GM20000 (cell line): ENCODE data around the gene WBP11.

ENCODE experiments used
- DNase-seq: peaks from one replicate; pipeline ENCODE4 v3.0.0; 2012; ENCODE audit warnings: low spot score
- TF ChIP-seq, protein P1 (sequence below): IDR thresholded peaks from 2 replicates; pipeline ENCODE4 v1.5.1; 2012; ENCODE audit warnings: mild to moderate bottlenecking, control low read depth; ENCODE audit errors: extremely low read depth, missing control alignments

The WBP11 gene

DNA sequence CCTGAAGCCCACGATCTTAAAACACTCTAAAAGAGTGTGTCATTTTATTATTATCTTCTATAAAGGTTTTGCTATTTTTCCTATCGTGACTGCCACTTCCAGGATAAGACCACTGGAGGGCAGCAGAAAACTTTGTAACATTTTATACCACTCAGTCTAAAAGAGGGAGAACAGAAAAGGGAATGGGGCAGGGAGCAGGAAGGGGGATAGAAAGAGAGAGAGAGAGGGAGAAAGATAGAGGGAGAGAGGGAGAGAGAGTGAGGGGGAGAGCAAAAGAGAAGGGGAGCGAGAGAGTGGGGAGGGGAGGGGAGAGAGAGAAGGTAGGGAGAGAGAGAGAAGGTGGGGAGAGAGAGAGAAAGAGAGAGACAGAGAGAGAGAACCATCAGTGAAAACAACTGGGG, 42.1 kb upstream of the WBP11 start:
- DNase-seq: peak; percentile 50
- TF ChIP-seq, protein P1, sequence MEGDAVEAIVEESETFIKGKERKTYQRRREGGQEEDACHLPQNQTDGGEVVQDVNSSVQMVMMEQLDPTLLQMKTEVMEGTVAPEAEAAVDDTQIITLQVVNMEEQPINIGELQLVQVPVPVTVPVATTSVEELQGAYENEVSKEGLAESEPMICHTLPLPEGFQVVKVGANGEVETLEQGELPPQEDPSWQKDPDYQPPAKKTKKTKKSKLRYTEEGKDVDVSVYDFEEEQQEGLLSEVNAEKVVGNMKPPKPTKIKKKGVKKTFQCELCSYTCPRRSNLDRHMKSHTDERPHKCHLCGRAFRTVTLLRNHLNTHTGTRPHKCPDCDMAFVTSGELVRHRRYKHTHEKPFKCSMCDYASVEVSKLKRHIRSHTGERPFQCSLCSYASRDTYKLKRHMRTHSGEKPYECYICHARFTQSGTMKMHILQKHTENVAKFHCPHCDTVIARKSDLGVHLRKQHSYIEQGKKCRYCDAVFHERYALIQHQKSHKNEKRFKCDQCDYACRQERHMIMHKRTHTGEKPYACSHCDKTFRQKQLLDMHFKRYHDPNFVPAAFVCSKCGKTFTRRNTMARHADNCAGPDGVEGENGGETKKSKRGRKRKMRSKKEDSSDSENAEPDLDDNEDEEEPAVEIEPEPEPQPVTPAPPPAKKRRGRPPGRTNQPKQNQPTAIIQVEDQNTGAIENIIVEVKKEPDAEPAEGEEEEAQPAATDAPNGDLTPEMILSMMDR: peak; percentile 49

DNA sequence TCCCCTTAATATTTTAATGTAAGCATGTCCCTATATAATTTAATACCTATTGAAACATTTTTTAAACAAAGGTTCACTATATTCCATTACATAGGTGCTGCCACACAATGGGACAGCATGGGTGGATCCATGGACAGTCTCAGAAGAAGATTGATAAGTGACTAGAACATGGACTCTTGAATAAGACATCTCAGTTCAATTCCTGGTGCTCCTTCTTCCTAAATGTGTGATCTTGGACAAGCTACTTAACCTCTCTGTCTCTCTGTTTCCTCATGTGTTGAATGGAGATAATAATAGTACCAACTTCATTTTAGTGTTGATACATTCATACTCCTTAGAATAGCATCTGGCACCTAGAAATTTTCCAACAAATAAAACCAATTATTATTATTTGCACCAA, 41.1 kb upstream of the WBP11 start:
- TF ChIP-seq, protein P1: no peak
- DNase-seq: no peak

DNA sequence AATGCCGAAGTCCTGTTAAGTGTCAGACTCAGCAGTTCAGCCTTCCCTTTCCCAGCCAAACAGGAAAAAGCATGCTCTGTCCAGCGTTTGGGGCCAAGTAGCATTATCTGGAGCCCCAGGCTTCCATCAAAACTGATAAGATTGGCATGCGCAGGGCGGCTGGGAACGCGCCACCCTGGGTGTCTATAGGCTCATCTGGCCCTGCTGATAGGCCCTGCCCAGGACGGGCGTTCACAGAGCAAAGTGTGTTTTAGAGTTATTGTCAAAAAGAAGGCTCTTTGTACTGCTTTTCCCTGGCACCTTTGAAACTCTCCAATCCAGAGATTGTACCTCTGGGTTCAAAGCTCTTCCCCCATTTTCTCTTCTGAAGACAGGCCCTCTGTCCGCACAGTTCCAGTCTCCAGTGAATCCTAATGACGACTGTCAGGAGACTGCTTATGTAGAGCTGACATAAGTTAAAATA, 40.2 kb upstream of the WBP11 start, which contains the start of gene ART4:
Gene ART4, minus strand, starts transcription at position 102 of the 463 bp plus-strand sequence. CDS start 413 bp downstream, outside the sequence.
- TF ChIP-seq, protein P1: no peak
- no peak for DNase-seq

DNA sequence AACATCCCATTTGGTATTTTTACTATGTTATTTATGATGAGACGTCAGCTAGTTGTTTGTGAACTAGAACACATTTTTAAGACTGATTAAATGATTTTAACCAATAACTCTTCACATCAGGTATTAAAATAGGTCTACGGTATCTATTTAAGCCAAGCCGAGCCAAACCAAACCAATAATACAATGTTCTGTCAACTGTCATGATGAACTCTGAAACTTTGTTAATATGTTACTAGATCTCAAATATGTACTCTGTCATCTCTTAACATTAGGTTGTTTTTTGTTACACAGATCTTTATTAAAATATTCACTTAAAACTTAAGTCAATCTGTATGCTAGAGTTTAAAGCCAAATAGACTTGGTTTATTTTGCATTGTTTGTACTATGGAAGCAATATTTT, 39.0 kb upstream of the WBP11 start:
- no peak for DNase-seq
- TF ChIP-seq, protein P1: no peak

DNA sequence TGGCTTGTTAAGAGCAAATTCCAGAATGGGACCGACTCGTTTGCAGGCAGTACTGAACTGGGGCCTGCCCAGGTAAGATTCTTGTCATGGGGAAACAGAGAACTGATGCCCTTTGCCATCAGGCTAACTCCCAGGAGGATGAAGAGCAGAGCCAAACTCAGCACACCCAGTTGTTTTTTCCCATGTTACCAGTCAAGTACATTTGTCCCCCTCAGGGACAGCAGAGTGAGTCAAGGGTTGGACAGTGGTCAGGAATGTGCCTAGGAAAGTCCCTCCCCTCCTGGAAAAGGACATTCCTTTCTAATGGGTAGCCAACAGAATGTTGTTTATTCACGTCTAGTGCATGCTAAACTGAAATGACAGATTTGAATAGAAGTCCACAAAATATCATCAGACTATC, 38.5 kb upstream of the WBP11 start:
- no peak for DNase-seq
- TF ChIP-seq, protein P1: no peak

DNA sequence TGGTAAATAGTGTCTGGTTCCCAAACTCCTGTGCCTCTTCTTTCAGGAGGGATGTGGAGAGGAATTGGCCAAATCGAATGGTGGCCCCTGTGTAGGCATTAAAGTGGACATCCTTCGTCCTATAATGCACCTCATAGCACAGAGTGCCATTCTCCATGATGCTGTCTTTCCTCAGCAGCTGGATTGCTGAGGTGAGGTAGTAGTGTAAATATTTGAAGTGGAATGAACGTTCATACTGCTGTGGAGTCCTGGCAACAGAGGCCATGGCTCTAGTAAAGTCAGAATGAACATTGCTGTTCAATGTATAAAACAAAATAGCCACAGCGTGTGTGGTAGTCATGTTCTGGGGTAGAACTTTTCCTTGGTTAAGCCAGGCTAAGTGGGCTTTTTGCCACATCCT, 37.3 kb upstream of the WBP11 start:
- TF ChIP-seq, protein P1: no peak
- no peak for DNase-seq

DNA sequence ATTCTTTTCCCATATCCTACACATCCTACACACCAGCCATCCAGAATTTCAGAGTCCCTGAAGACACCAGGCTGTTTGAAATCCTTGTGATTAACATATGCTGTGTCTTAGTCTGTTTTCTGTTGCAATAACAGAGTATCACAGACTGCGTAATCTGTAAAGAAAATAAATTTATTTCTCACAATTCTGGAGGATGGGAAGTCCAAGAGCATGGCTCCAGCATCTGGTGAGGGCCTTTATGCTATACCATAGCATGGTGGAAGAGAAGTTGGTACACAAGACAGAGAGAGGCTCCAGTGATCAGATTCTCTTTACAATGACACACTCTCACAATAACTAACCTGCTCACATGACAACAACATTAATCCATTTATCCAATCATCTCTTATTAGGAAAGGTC, 36.0 kb upstream of the WBP11 start:
- no peak for DNase-seq
- TF ChIP-seq, protein P1: no peak
